Stomach (tissue), 9 donors: ENCODE results near the gene SS18. TPM values are rescaled to one million over a fixed set of nuclear protein-coding genes. Genes with fewer than 3 reads are reported as not detected.
"Not testable (repeated sequence)": the region's sequence is repeated elsewhere in the genome, so short reads cannot be mapped to it uniquely, and the experiment has no call there.

Experiments
- DNase-seq, 2 donors: peaks; one replicate each; pipeline versions ENCODE4 v3.0.0 to v3.0.0-alpha.2; 2013 to 2019
- H3K27ac ChIP-seq, 5 donors: fragments of 200-600 bp in 4 of 5; sonication (generic) in 4 of 5; one replicate each; pipeline ENCODE4 v1.5.1; 2013 to 2019; ENCODE audit warnings: mild to moderate bottlenecking in 1 of 5, moderate library complexity in 1 of 5
- H3K27me3 ChIP-seq, 3 donors: fragments of 200-600 bp; sonication (generic); one replicate each; pipeline ENCODE4 v1.5.1; 2017 to 2019; ENCODE audit warnings: mixed run types in 1 of 3
- H3K36me3 ChIP-seq, 4 donors: fragments of 200-600 bp; sonication (generic); 1 replicate in 3 of 4; 2 replicates in 1 of 4; pipeline ENCODE4 v1.5.1; 2016 to 2019
- H3K4me1 ChIP-seq, 4 donors: fragments of 200-600 bp; sonication (generic); one replicate each; pipeline ENCODE4 v1.5.1; 2016 to 2019
- H3K4me3 ChIP-seq, 4 donors: fragments of 200-600 bp; sonication (generic) in 3 of 4; one replicate each; pipeline ENCODE4 v1.5.1; 2016 to 2019; ENCODE audit warnings: mild to moderate bottlenecking in 1 of 4
- H3K9me3 ChIP-seq, 4 donors: fragments of 200-600 bp; sonication (generic); one replicate each; pipeline ENCODE4 v1.5.1; 2016 to 2019
- CTCF ChIP-seq, 7 experiments: fragments of 450-650 bp in 4 of 7; fragments of 200-600 bp in 3 of 7; sonication (generic) in 3 of 7; IDR thresholded peaks; one replicate each; pipeline ENCODE4 v1.5.1; 2016 to 2019; ENCODE audit warnings: antibody characterized with exemption in 7 of 7, control low read depth in 2 of 7, mild to moderate bottlenecking in 1 of 7
- EP300 ChIP-seq: sonication (generic); formaldehyde crosslinking; IDR thresholded peaks from one replicate; pipeline ENCODE4 v1.6.1; 2017; ENCODE audit warnings: antibody characterized with exemption
- POLR2A ChIP-seq, 4 donors: fragments of 450-650 bp; IDR thresholded peaks; one replicate each; pipeline ENCODE4 v1.6.1; 2016; ENCODE audit warnings: antibody characterized with exemption in 4 of 4, control low read depth in 2 of 4, mild to moderate bottlenecking in 1 of 4, moderate library complexity in 1 of 4
- POLR2AphosphoS5 ChIP-seq, 3 donors: sonication (generic); formaldehyde crosslinking; IDR thresholded peaks; one replicate each; pipeline ENCODE4 v1.6.1; 2016; ENCODE audit warnings: antibody characterized with exemption in 3 of 3
- WGBS, 5 donors: extraction: QIAGEN DNeasy Blood & Tissue Kit in 3 of 5; methylation state at CpG; one replicate each; pipeline versions ENCODE4 v1.1.5 to v1.1.7; 2013 to 2018; 5-methylcytosine and 5-hydroxymethylcytosine counted together
- intact Hi-C: fragments of 100-400 bp; cut with DNase I; formaldehyde crosslinking; loops from one replicate; pipeline ENCODE4 v1.15.1; 2023; ENCODE audit warnings: low total_unique reads
- polyA plus RNA-seq, 3 donors: library from polyadenylated mRNA; stranded (reverse); fragments of 200-250 nt; gene quantifications; one replicate each; pipeline ENCODE4 v1.2.3, GENCODE V29; 2013
- total RNA-seq, 5 donors: library from RNA; depleted of rRNA; stranded (reverse); fragments of >200 nt; gene quantifications; one replicate each; pipeline versions ENCODE4 v1.1.0 to v1.2.3, GENCODE V29; 2014 to 2016
- donor health status: healthy with polysubstance abuse.
- donor health status: Bipolar disorder and iron deficiency.
- donor health status: healthy.

SS18 gene
- total and polyA plus RNA-seq, 8 donors: 24.6 to 138 (median 37.8) TPM

GRCh38 chr18:26133652-26134051 is 43.2 kb upstream of the SS18 start, which contains the start of gene PSMA8:
TSS of gene PSMA8 (plus strand) at chr18:26133869. CDS start at chr18:26133966, 97 bp downstream.
- intact Hi-C loops: no loop called here
- peak in 1 of 2 donors; percentile 60 for DNase-seq
- Histone ChIP-seq H3K9me3 (peaks cover 0 to 6% (median 0%) of the 10 kb centered on the region in 4 donors), H3K27me3 (no peaks in the 10 kb centered on the region), H3K36me3 (no peaks in the 10 kb centered on the region), H3K27ac (no peak within 1 kb of the TSS), H3K4me3 (peak within 1 kb of the TSS in 1 of 4 donors; percentile 11), H3K4me1 (no peaks in the 10 kb centered on the region)
- TF ChIP-seq CTCF (IDR thresholded peaks at IDR 0.05): no peak
- TF ChIP-seq EP300: no peak
- no peak for TF ChIP-seq POLR2A (IDR thresholded peaks at IDR 0.05)
- TF ChIP-seq POLR2AphosphoS5 (IDR thresholded peaks at IDR 0.05): no peak
- WGBS, 5 donors: 54 to 74% (median 64%) methylated on average over 31 of the region's 31 CpGs

GRCh38 chr18:26128192-26128591 is 37.8 kb upstream of the SS18 start:
- H3K4me1 ChIP-seq, DNase-seq, H3K27me3 ChIP-seq, H3K4me3 ChIP-seq, H3K36me3 ChIP-seq, intact Hi-C loops, H3K27ac ChIP-seq, H3K9me3 ChIP-seq: not testable (repeated sequence)
- 53 to 86% (median 72%) methylated on average over 2 of the region's 2 CpGs for WGBS, 5 donors

GRCh38 chr18:26127786-26128185 is 37.4 kb upstream of the SS18 start:
- no peak for DNase-seq
- Histone ChIP-seq H3K36me3 (no peaks in the 10 kb centered on the region), H3K4me1 (no peaks in the 10 kb centered on the region), H3K27me3 (no peaks in the 10 kb centered on the region), H3K4me3 (no peak overlapping the region), H3K9me3 (no peaks in the 10 kb centered on the region), H3K27ac (no peak overlapping the region)
- TF ChIP-seq POLR2A (IDR thresholded peaks at IDR 0.05) (no peak), POLR2AphosphoS5 (IDR thresholded peaks at IDR 0.05) (no peak), EP300 (no peak)
- 65 to 81% (median 73%) methylated on average over 5 of the region's 5 CpGs for WGBS, 5 donors
- intact Hi-C loops: no loop called here

GRCh38 chr18:26121994-26122393 is 31.6 kb upstream of the SS18 start:
- H3K4me3 ChIP-seq, H3K36me3 ChIP-seq, H3K27ac ChIP-seq, H3K9me3 ChIP-seq, H3K27me3 ChIP-seq, DNase-seq, H3K4me1 ChIP-seq, intact Hi-C loops: not testable (repeated sequence)
- WGBS, 5 donors: 84 to 94% (median 90%) methylated on average over 2 of the region's 2 CpGs

DNA sequence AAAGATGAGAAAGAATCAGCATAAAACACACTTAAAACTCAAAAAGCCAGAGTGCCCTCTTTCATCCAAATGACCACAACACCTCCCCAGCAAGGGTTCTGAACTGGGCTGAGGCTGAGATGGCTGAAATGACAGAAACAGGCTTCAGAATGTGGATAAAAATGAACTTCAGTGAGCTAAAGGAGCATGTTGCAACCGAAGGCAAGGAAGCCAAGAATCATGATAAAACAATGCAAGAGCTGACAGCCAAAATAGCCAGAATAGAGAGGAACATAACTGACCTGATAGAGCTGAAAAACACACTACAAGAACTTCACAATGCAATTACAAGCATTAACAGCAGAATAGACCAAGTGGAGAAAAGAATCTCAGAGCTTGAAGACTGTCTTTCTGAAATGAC is 31.1 kb upstream of the SS18 start:
- Histone ChIP-seq H3K27ac (no peak overlapping the region), H3K9me3 (no peaks in the 10 kb centered on the region), H3K4me3 (no peak overlapping the region), H3K36me3 (no peaks in the 10 kb centered on the region), H3K4me1 (no peaks in the 10 kb centered on the region), H3K27me3 (no peaks in the 10 kb centered on the region)
- DNase-seq: no peak
- WGBS, 5 donors: 64 to 86% (median 83%) methylated on average over 1 of the region's 1 CpG
- intact Hi-C loops: no loop called here
- TF ChIP-seq CTCF (IDR thresholded peaks at IDR 0.05) (no peak), EP300 (no peak), POLR2A (IDR thresholded peaks at IDR 0.05) (no peak), POLR2AphosphoS5 (IDR thresholded peaks at IDR 0.05) (no peak)

- Histone ChIP-seq H3K4me3 (no peak overlapping the region), H3K36me3 (no peaks in the 10 kb centered on the region), H3K27ac (no peak overlapping the region), H3K4me1 (no peaks in the 10 kb centered on the region), H3K9me3 (no peaks in the 10 kb centered on the region), H3K27me3 (no peaks in the 10 kb centered on the region)
- no peak for DNase-seq
- TF ChIP-seq POLR2A (IDR thresholded peaks at IDR 0.05): no peak
- no peak for TF ChIP-seq EP300
- no peak for TF ChIP-seq POLR2AphosphoS5 (IDR thresholded peaks at IDR 0.05)
- TF ChIP-seq CTCF (IDR thresholded peaks at IDR 0.05): no peak
- intact Hi-C loops: no loop called here
- WGBS, 5 donors: 79 to 89% (median 81%) methylated on average over 5 of the region's 5 CpGs
Observed at GRCh38 chr18:26119246-26119645, 28.8 kb upstream of the SS18 start.
